SK-N-SH (cell line): Measurements from ENCODE around the gene MMP19.
"Not testable (repeated sequence)": the region's sequence is repeated elsewhere in the genome, so short reads cannot be mapped to it uniquely, and the experiment has no call there.

Experiments
- EP300 ChIP-seq, 2 experiments: IDR thresholded peaks; 2 replicates each; pipeline versions ENCODE4 v1.4.0 to v1.6.1; 2012; ENCODE audit warnings: borderline replicate concordance in 1 of 2, low read depth in 1 of 2, low read length in 1 of 2
- MXI1 ChIP-seq: IDR thresholded peaks from 2 replicates; pipeline ENCODE4 v1.6.1; 2012; ENCODE audit warnings: mild to moderate bottlenecking, low read depth, low read length, improper control_type of control experiment
- TF ChIP-seq, protein P1 (sequence below): fragments of 200-600 bp; sonication (generic); IDR thresholded peaks from 2 replicates; pipeline ENCODE4 v1.6.1; 2017; ENCODE audit warnings: antibody characterized with exemption, mild to moderate bottlenecking, moderate library complexity
- TF ChIP-seq, protein P2 (sequence below): IDR thresholded peaks from 2 replicates; pipeline ENCODE4 v1.4.0; 2012; ENCODE audit warnings: low read depth, borderline replicate concordance

DNA sequence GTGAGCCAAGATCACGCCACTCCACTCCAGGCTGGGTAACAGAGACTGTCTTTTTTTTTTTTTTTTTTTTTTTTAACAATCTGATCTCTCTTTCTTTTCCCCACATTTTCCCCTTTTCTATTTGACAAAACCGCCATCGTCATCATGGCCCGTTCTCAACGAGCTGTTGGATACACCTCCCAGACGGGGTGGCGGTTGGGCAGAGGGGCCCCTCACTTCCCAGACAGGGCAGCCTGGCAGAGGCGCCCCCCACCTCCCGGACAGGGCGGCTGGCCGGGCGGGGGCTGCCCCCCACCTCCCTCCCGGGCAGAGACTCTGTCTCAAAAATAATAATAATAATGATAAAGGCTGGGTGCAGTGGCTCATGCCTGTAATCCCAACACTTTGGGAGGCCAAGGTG is 20.2 kb upstream of the MMP19 start:
- TF ChIP-seq MXI1; EP300 (IDR thresholded peaks at IDR 0.05; ENCODE audit: borderline replicate concordance in 1 of 2, low read depth in 1 of 2, low read length in 1 of 2): not testable (repeated sequence)
- TF ChIP-seq, protein P1, sequence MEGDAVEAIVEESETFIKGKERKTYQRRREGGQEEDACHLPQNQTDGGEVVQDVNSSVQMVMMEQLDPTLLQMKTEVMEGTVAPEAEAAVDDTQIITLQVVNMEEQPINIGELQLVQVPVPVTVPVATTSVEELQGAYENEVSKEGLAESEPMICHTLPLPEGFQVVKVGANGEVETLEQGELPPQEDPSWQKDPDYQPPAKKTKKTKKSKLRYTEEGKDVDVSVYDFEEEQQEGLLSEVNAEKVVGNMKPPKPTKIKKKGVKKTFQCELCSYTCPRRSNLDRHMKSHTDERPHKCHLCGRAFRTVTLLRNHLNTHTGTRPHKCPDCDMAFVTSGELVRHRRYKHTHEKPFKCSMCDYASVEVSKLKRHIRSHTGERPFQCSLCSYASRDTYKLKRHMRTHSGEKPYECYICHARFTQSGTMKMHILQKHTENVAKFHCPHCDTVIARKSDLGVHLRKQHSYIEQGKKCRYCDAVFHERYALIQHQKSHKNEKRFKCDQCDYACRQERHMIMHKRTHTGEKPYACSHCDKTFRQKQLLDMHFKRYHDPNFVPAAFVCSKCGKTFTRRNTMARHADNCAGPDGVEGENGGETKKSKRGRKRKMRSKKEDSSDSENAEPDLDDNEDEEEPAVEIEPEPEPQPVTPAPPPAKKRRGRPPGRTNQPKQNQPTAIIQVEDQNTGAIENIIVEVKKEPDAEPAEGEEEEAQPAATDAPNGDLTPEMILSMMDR, result not testable (repeated sequence)
- TF ChIP-seq, protein P2, sequence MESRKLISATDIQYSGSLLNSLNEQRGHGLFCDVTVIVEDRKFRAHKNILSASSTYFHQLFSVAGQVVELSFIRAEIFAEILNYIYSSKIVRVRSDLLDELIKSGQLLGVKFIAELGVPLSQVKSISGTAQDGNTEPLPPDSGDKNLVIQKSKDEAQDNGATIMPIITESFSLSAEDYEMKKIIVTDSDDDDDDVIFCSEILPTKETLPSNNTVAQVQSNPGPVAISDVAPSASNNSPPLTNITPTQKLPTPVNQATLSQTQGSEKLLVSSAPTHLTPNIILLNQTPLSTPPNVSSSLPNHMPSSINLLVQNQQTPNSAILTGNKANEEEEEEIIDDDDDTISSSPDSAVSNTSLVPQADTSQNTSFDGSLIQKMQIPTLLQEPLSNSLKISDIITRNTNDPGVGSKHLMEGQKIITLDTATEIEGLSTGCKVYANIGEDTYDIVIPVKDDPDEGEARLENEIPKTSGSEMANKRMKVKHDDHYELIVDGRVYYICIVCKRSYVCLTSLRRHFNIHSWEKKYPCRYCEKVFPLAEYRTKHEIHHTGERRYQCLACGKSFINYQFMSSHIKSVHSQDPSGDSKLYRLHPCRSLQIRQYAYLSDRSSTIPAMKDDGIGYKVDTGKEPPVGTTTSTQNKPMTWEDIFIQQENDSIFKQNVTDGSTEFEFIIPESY, result not testable (repeated sequence)
